Measurements from ENCODE around the gene RELN.

DNA sequence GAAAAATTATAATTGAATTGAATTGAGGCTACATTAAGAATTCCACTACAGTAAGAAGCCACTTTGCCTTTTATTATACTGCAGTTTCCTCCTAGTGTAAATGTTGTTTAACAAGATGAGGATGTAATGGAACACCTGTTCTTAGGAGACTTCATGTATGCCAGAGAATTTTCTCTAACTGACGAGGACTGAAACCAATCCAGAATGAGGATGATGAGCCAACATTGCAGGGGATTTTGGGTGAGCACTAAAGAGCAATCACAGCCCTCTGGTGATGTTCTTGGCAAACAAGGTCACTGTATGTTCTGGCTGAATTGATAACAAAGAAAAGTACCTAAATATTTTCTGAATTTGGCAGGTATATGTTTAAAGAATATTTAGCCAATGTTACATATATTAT is 60.9 kb downstream of the RELN start:
- TF ChIP-seq POLR2A (IDR thresholded peaks at IDR 0.05; ENCODE audit: low read depth, low read length) (no peak), POLR2AphosphoS5 (IDR thresholded peaks at IDR 0.05; ENCODE audit: low read depth, low read length) (no peak), TAF1 (IDR thresholded peaks at IDR 0.05; ENCODE audit: low read depth, low read length) (no peak), SPI1 (IDR thresholded peaks at IDR 0.05; ENCODE audit: low read depth, low read length) (no peak)
